Skeletal muscle satellite cell (primary cell): ENCODE measurements around the gene MPP3.
"Not testable (repeated sequence)": the region's sequence is repeated elsewhere in the genome, so short reads cannot be mapped to it uniquely, and the experiment has no call there.

Experiments used
- H3K27me3 ChIP-seq: 2 replicates; pipeline ENCODE4 v1.7.0; 2013; ENCODE audit warnings: low read length; ENCODE audit not compliant: control insufficient read depth, insufficient read depth
- H3K36me3 ChIP-seq: 2 replicates; pipeline ENCODE4 v1.7.0; 2013; ENCODE audit warnings: mild to moderate bottlenecking, control low read depth, low read length; ENCODE audit not compliant: insufficient read depth
- H3K4me1 ChIP-seq: 2 replicates; pipeline ENCODE4 v1.7.0; 2013; ENCODE audit warnings: low read length; ENCODE audit not compliant: control insufficient read depth, insufficient read depth
- H3K4me2 ChIP-seq: 2 replicates; pipeline ENCODE4 v1.7.0; 2013; ENCODE audit warnings: mild to moderate bottlenecking, low read length
- H3K4me3 ChIP-seq: 2 replicates; pipeline ENCODE4 v1.7.0; 2013; ENCODE audit warnings: low read length
- H3K9ac ChIP-seq: 2 replicates; pipeline ENCODE4 v1.7.0; 2013; ENCODE audit warnings: mild to moderate bottlenecking, low read depth, low read length, moderate library complexity
- H3K9me3 ChIP-seq: replicated peaks from 2 replicates; pipeline ENCODE4 v1.7.0; 2013; ENCODE audit warnings: mild to moderate bottlenecking, control low read depth, low read length

The MPP3 gene

DNA sequence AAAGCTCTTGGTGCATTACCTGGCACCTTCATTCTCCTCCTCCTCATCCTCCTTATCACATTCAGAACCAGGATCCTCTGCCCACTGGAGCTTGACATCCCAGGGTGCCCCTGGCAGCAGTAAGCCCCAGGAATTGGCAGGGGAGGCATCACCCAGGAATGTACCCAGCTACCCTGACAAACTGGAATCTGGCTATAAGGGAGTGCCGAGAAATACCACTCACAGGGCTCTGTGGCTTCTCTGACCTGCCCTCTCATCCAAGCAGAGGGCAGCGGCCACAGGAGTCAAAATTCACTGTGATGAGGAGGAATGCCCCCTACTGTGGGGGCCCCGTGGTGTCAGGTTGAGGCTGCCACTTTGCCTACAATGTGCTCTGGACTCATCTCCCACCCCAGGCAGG lies 19.6 kb downstream of the MPP3 start:
- no peaks in the 10 kb centered on the region for H3K9me3 ChIP-seq
- no peak overlapping the region for H3K9ac ChIP-seq
- no peak overlapping the region for H3K4me3 ChIP-seq
- H3K27me3 ChIP-seq: no peaks in the 10 kb centered on the region
- H3K4me2 ChIP-seq: no peak overlapping the region
- peaks cover 38% of the 10 kb centered on the region for H3K36me3 ChIP-seq
- peaks cover 13% of the 10 kb centered on the region for H3K4me1 ChIP-seq

DNA sequence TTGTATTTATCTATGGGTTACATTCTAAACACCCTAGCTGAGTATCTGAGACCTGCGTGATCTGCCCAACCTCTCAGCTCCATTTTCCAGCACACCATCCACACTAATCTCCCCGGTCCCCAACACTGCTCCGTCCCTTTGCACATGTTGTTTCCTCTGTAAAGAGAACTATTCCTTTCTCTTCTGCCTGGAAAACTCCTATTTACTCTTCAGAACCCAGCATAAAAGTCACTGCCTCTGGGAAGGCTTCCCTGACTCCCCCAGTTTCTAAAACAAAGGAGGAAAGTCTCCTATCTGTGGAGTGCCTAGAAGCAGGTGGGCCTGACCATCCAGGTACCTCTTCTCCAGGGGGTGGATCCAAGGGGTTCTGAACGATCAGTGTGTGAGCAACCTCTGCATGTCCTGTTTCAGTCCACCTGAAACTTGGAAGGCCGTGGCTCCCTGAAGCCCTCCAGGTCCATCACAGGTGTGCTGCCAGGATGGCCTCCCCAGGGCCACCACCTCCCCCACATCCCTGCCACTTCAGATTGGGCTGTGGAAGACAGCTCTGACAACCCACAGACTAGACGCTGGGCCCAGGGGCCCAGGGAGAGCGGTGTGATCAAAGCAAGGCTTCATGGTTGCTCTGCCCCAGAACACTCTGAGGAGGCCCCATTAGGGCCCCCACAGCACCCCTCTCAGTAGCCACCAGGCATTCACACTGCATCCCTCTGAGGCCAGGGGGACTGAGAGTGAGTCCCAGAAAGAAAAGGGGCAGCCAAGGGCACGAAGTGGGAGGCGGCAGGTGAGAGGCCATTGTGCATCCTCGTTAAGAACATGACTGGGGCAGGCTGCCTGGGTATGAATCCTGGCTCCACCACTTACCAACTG lies 20.3 kb downstream of the MPP3 start:
- Histone ChIP-seq H3K4me3 (no peak overlapping the region), H3K36me3 (peaks cover 38% of the 10 kb centered on the region), H3K4me1 (peaks cover 13% of the 10 kb centered on the region), H3K27me3 (no peaks in the 10 kb centered on the region), H3K9ac (no peak overlapping the region), H3K9me3 (no peaks in the 10 kb centered on the region), H3K4me2 (no peak overlapping the region)

DNA sequence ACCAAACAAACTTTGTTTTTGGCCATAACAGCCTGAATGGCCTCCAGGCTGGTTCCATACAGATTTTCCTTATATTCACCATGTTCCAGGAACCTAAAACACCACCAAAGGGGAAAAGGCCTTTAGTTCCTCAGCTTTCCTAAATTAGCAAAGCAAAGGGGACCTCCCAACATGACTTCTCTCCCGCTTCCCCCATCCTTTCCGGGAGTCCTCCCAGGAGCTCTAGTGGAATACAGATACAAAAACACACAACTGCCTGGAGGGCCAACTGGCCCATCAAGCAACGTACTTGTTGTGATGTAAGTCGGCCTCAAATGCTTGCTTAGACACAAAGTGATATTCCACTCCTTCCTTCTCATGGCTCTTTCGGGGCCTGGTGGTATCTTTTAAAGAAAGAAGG lies 22.1 kb downstream of the MPP3 start:
- H3K36me3 ChIP-seq: peaks cover 28% of the 10 kb centered on the region
- H3K4me3 ChIP-seq: no peak overlapping the region
- no peaks in the 10 kb centered on the region for H3K9me3 ChIP-seq
- no peaks in the 10 kb centered on the region for H3K27me3 ChIP-seq
- H3K4me2 ChIP-seq: no peak overlapping the region
- H3K9ac ChIP-seq: no peak overlapping the region
- H3K4me1 ChIP-seq: peaks cover 13% of the 10 kb centered on the region

DNA sequence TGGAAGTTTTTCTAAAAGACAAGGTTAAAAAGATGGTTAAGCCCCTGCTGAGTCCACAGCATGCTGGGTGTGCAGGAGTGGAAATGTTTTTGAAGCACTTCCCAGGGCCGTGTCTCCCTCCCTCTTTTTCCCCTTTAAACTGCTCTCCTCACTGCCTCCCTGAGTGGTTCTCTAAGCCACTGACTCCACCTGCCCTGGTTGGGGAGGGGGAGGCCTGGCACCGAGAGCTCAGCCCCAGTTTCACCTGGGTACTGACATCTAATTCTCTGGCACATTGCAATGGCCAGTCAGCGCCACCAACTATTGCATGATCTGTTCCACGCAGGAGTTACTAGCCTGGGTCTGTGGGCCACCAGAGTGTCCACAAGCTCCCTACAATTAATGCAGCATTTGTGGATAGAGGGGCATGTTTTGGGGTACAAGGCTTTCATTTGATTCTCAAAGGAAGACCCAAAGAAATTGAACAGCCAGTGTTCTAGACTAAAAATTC lies 22.7 kb downstream of the MPP3 start:
- Histone ChIP-seq H3K27me3 (no peaks in the 10 kb centered on the region), H3K4me1 (peaks cover 12% of the 10 kb centered on the region), H3K9ac (no peak overlapping the region), H3K4me2 (no peak overlapping the region), H3K36me3 (peaks cover 27% of the 10 kb centered on the region), H3K4me3 (no peak overlapping the region), H3K9me3 (no peaks in the 10 kb centered on the region)

- Histone ChIP-seq H3K9ac (no peak overlapping the region), H3K36me3 (peaks cover 23% of the 10 kb centered on the region), H3K4me3 (no peak overlapping the region), H3K4me1 (peaks cover 4% of the 10 kb centered on the region), H3K9me3 (no peaks in the 10 kb centered on the region), H3K27me3 (no peaks in the 10 kb centered on the region), H3K4me2 (no peak overlapping the region)
These were observed 23.8 kb downstream of the MPP3 start for GRCh38 chr17:43809121-43809520.

- Histone ChIP-seq H3K9me3 (no peaks in the 10 kb centered on the region), H3K36me3 (peaks cover 13% of the 10 kb centered on the region), H3K4me1 (peaks cover 9% of the 10 kb centered on the region), H3K4me2 (no peak overlapping the region), H3K4me3 (no peak overlapping the region), H3K27me3 (no peaks in the 10 kb centered on the region), H3K9ac (no peak overlapping the region)
These were observed 24.9 kb downstream of the MPP3 start for GRCh38 chr17:43808076-43808475.

GRCh38 chr17:43805117-43805516 lies 27.8 kb downstream of the MPP3 start:
- Histone ChIP-seq H3K27me3 (no peaks in the 10 kb centered on the region), H3K4me3 (no peak overlapping the region), H3K4me1 (peaks cover 9% of the 10 kb centered on the region), H3K4me2 (no peak overlapping the region), H3K9me3 (no peaks in the 10 kb centered on the region), H3K36me3 (peaks cover 6% of the 10 kb centered on the region), H3K9ac (no peak overlapping the region)

- no peak overlapping the region for H3K9ac ChIP-seq
- H3K4me1 ChIP-seq: peaks cover 9% of the 10 kb centered on the region
- no peaks in the 10 kb centered on the region for H3K27me3 ChIP-seq
- no peak overlapping the region for H3K4me2 ChIP-seq
- H3K4me3 ChIP-seq: no peak overlapping the region
- no peaks in the 10 kb centered on the region for H3K9me3 ChIP-seq
- peaks cover 6% of the 10 kb centered on the region for H3K36me3 ChIP-seq
These were observed 29.2 kb downstream of the MPP3 start for GRCh38 chr17:43803758-43804157.

- no peak overlapping the region for H3K9ac ChIP-seq
These were observed 31.1 kb downstream of the MPP3 start for GRCh38 chr17:43801844-43802243.

DNA sequence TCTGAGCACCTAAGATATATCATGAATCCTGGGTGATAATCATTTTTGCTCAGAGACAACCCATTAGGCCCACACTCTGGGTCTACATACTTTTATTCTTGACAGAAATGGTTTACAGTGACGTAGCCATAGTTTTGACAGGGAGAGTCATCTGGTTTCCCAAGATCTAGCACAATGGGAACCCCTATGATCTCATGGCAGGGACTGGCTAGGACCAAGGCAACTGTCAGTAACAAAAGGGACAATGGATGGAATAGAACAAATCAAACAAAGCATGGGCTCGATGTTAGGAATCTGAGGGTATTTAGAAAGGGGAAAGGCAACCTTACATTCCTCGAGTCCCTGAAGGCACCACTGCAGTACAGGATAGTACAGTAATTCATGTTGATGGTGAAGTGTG lies 32.2 kb downstream of the MPP3 start:
- H3K9me3 ChIP-seq: no peaks in the 10 kb centered on the region
- H3K4me2 ChIP-seq: no peak overlapping the region
- peaks cover 9% of the 10 kb centered on the region for H3K4me1 ChIP-seq
- no peak overlapping the region for H3K4me3 ChIP-seq
- H3K9ac ChIP-seq: no peak overlapping the region
- no peaks in the 10 kb centered on the region for H3K27me3 ChIP-seq
- H3K36me3 ChIP-seq: peaks cover 6% of the 10 kb centered on the region

More at GRCh38 chr17:43801844-43802243, 31.1 kb downstream of the MPP3 start:
- H3K4me2 ChIP-seq: no peak overlapping the region
- no peaks in the 10 kb centered on the region for H3K9me3 ChIP-seq
- H3K4me3 ChIP-seq: no peak overlapping the region
- no peaks in the 10 kb centered on the region for H3K27me3 ChIP-seq
- peaks cover 9% of the 10 kb centered on the region for H3K4me1 ChIP-seq
- peaks cover 6% of the 10 kb centered on the region for H3K36me3 ChIP-seq

- H3K27me3 ChIP-seq: no peaks in the 10 kb centered on the region
- H3K9ac ChIP-seq: no peak overlapping the region
These were observed 33.9 kb downstream of the MPP3 start for GRCh38 chr17:43799047-43799446.

DNA sequence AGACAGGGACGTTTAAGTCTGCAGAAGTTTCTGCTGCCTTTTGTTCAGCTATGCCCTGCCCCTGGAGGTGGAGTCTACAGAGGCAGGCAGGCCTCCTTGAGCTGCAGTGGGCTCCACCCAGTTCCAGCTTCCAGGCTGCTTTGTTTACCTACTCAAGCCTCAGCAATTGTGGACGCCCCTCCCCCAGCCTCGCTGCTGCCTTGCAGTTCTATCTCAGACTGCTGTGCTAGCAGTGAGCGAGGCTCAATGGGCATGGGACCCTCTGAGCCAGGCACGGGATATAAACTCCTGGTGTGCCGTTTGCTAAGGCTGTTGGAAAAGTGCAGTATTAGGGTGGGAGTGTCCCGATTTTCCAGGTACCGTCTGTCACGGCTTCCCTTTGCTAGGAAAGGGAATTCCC lies 34.9 kb downstream of the MPP3 start:
- H3K9ac ChIP-seq, H3K27me3 ChIP-seq, H3K4me3 ChIP-seq, H3K4me2 ChIP-seq, H3K9me3 ChIP-seq, H3K4me1 ChIP-seq, H3K36me3 ChIP-seq: not testable (repeated sequence)

More at GRCh38 chr17:43799047-43799446, 33.9 kb downstream of the MPP3 start:
- Histone ChIP-seq H3K4me2 (no peak overlapping the region), H3K4me3 (no peak overlapping the region), H3K36me3 (peaks cover 6% of the 10 kb centered on the region), H3K4me1 (peaks cover 6% of the 10 kb centered on the region), H3K9me3 (no peaks in the 10 kb centered on the region)
